HepG2 (cell line): ENCODE measurements around the gene DDX10. TPM values are rescaled to one million over a fixed set of nuclear protein-coding genes. Genes with fewer than 3 reads are reported as not detected.

ENCODE experiments used
- ATAC-seq: fragments of 200-7000 bp; cut with Tn5 transposase; 3 replicates; pipeline ENCODE4 v1.9.1; 2020; ENCODE audit warnings: mild to moderate bottlenecking, moderate library complexity
- BruUV-seq: library from RNA; stranded (reverse); fragments of 400-500 nt; replicated peaks from 2 replicates; lab custom pipeline; 2021; lab: Mats Ljungman, UMichigan
- CTCF ChIA-PET: fragments of 300-600 bp; formaldehyde crosslinking; extraction: SDS; loops from one replicate; lab custom pipeline; 2021; ENCODE audit warnings: low total read pairs, inconsistent platforms, low intra/inter-chr PET ratio; lab: Yijun Ruan, JAX
- POLR2A ChIA-PET: fragments of 350-600 bp; sonication (Branson Sonifier 250); formaldehyde crosslinking; loops from one replicate; lab custom pipeline; 2020; ENCODE audit warnings: antibody characterized with exemption, inconsistent platforms; lab: Yijun Ruan, JAX
- DNase-seq: peaks from one replicate; pipeline ENCODE4 v3.0.0-alpha.2; 2015; ENCODE audit warnings: low spot score
- FAIRE-seq: peaks from 3 replicates; lab custom pipeline; 2011; peaks lifted over from hg19 to GRCh38; lab: Jason Lieb, UNC
- H2AFZ ChIP-seq: one replicate; pipeline ENCODE4 v1.6.1; 2011; ENCODE audit warnings: low read length, inconsistent platforms
- H3K27ac ChIP-seq: fragments of 300-600 bp; 3 replicates; pipeline ENCODE4 v1.8.0; 2011; ENCODE audit warnings: mixed run types, mild to moderate bottlenecking, mixed read lengths, low read length, inconsistent platforms; ENCODE audit not compliant: insufficient read depth; ENCODE audit errors: extremely low read length
- H3K27me3 ChIP-seq, 2 experiments: fragments of 200-600 bp in 1 of 2; 2 replicates in 1 of 2; 3 replicates in 1 of 2; pipeline versions ENCODE4 v1.6.0 to v1.8.0; 2011; ENCODE audit warnings: low read length in 2 of 2, mild to moderate bottlenecking in 2 of 2, moderate library complexity in 2 of 2, inconsistent platforms in 1 of 2; ENCODE audit not compliant: insufficient read depth in 2 of 2, control insufficient read depth in 1 of 2
- H3K36me3 ChIP-seq, 2 experiments: fragments of 200-600 bp in 1 of 2; replicated peaks in 1 of 2; 2 replicates in 1 of 2; 3 replicates in 1 of 2; pipeline versions ENCODE4 v1.5.1 to v1.8.0; 2011; ENCODE audit warnings: low read length in 2 of 2, inconsistent platforms in 1 of 2; ENCODE audit not compliant: insufficient read depth in 2 of 2, control insufficient read depth in 1 of 2
- H3K4me1 ChIP-seq: 2 replicates; pipeline ENCODE4 v1.5.1; 2012; ENCODE audit warnings: low read length, inconsistent platforms; ENCODE audit not compliant: insufficient read depth
- H3K4me2 ChIP-seq: 2 replicates; pipeline ENCODE4 v1.6.0; 2011; ENCODE audit warnings: low read depth, low read length, inconsistent platforms
- H3K4me3 ChIP-seq, 3 experiments: fragments of 200-600 bp in 1 of 3; sonication (generic), shearing (Covaris generic) in 1 of 3; replicated peaks in 1 of 3; 2 replicates each; pipeline ENCODE4 v1.5.1; 2011 to 2016; ENCODE audit warnings: low read length in 3 of 3, inconsistent platforms in 2 of 3, low read depth in 2 of 3, mild to moderate bottlenecking in 2 of 3, control low read depth in 1 of 3, mixed read lengths in 1 of 3; ENCODE audit not compliant: insufficient read depth in 1 of 3
- H3K79me2 ChIP-seq: one replicate; pipeline ENCODE4 v1.6.1; 2011; ENCODE audit warnings: low read length, inconsistent platforms; ENCODE audit not compliant: insufficient read depth
- H3K9ac ChIP-seq: 2 replicates; pipeline ENCODE4 v1.6.0; 2011; ENCODE audit warnings: mild to moderate bottlenecking, low read depth, low read length, inconsistent platforms; ENCODE audit not compliant: insufficient read depth
- H3K9me3 ChIP-seq: 2 replicates; pipeline ENCODE4 v1.5.1; 2012; ENCODE audit warnings: mild to moderate bottlenecking, low read length
- H4K20me1 ChIP-seq: 2 replicates; pipeline ENCODE4 v1.6.0; 2011; ENCODE audit warnings: inconsistent platforms, mild to moderate bottlenecking, low read length, moderate library complexity; ENCODE audit not compliant: insufficient read depth
- ELF4 ChIP-seq: sonication (generic); formaldehyde crosslinking; IDR thresholded peaks from 2 replicates; pipeline ENCODE4 v1.5.0; 2020; ENCODE audit warnings: missing genetic modification reagents, mild to moderate bottlenecking, moderate library complexity, borderline replicate concordance
- FOXP1 ChIP-seq, 2 experiments: fragments of 450-650 bp in 1 of 2; IDR thresholded peaks; 2 replicates each; pipeline ENCODE4 v1.6.1; 2017 to 2018; ENCODE audit warnings: antibody characterized with exemption in 1 of 2
- GTF2F1 ChIP-seq: fragments of 150-350 bp; IDR thresholded peaks from 2 replicates; pipeline ENCODE4 v1.6.1; 2014; ENCODE audit warnings: low read length
- HNRNPK ChIP-seq: fragments of 200-400 bp; formaldehyde crosslinking; IDR thresholded peaks from 2 replicates; pipeline ENCODE4 v1.6.1; 2018; ENCODE audit warnings: low read length, low read depth, moderate library complexity, mild to moderate bottlenecking; ENCODE audit not compliant: poor library complexity, severe bottlenecking
- HOXD1 ChIP-seq: sonication (generic); formaldehyde crosslinking; IDR thresholded peaks from 2 replicates; pipeline ENCODE4 v1.5.0; 2020; ENCODE audit warnings: missing genetic modification reagents
- KLF11 ChIP-seq: IDR thresholded peaks from 2 replicates; pipeline ENCODE4 v1.6.1; 2016; ENCODE audit warnings: missing compliant biosample characterization
- RFX5 ChIP-seq: IDR thresholded peaks from 2 replicates; pipeline ENCODE4 v1.6.1; 2011; ENCODE audit warnings: low read depth, low read length, improper control_type of control experiment
- ZFAT ChIP-seq: sonication (generic); formaldehyde crosslinking; conservative IDR thresholded peaks from 2 replicates; pipeline ENCODE4 v1.8.1; 2023; ENCODE audit warnings: missing genetic modification reagents, inconsistent platforms
- ZNF30 ChIP-seq: sonication (generic); formaldehyde crosslinking; IDR thresholded peaks from 2 replicates; pipeline ENCODE4 v1.5.0; 2020; ENCODE audit warnings: mild to moderate bottlenecking, missing genetic modification reagents
- ZNF367 ChIP-seq: sonication (generic); formaldehyde crosslinking; IDR thresholded peaks from 2 replicates; pipeline ENCODE4 v1.4.0; 2020; ENCODE audit warnings: missing genetic modification reagents, borderline replicate concordance
- ZNF550 ChIP-seq: sonication (generic); formaldehyde crosslinking; IDR thresholded peaks from 2 replicates; pipeline ENCODE4 v1.4.0; 2020; ENCODE audit warnings: mild to moderate bottlenecking, missing genetic modification reagents, borderline replicate concordance
- WGBS: methylation state at CpG from one replicate; pipeline ENCODE4 v1.1.6; 2017; ENCODE audit warnings: low lambda C conversion rate; 5-methylcytosine and 5-hydroxymethylcytosine counted together
- in situ Hi-C: cut with HindIII; loops from 2 replicates; pipeline ENCODE4 v1.10.0; 2017; ENCODE audit warnings: low pct_unique_long_range_greater_than_20kb; ENCODE audit not compliant: extremely low pct_ligation_motif_present
- intact Hi-C: fragments of 100-400 bp; cut with micrococcal nuclease; formaldehyde crosslinking; loops from one replicate; pipeline ENCODE4 v1.10.0; 2022; ENCODE audit not compliant: unreplicated experiment
- polyA plus RNA-seq, 8 experiments: library from polyadenylated mRNA; depleted of rRNA in 3 of 8; stranded (reverse) in 7 of 8; unstranded in 1 of 8; fragments of >200 nt; fragmentation: Illumina TruSeq in 4 of 8; extraction: Trizol in 4 of 8; gene quantifications; 2 replicates each; pipeline versions ENCODE4 v1.2.1 to v1.2.3, GENCODE V29; 2011 to 2016; ENCODE audit warnings: low read depth in 4 of 8, missing spikeins in 1 of 8, mixed read lengths in 1 of 8; ENCODE audit not compliant: insufficient read depth in 1 of 8
- total RNA-seq, 5 experiments: library from RNA; depleted of rRNA; stranded (reverse); fragments of >200 nt; fragmentation: Illumina TruSeq; extraction: Trizol; gene quantifications; 2 replicates each; pipeline ENCODE4 v1.2.3, GENCODE V29; 2016; ENCODE audit warnings: low read depth in 1 of 5
- TF ChIP-seq, protein P1 (sequence below): sonication (generic); formaldehyde crosslinking; IDR thresholded peaks from 2 replicates; pipeline ENCODE4 v1.9.0; 2021; ENCODE audit warnings: missing genetic modification reagents, mild to moderate bottlenecking, borderline replicate concordance
- TF ChIP-seq, protein P2 (sequence below): sonication (generic); formaldehyde crosslinking; IDR thresholded peaks from 2 replicates; pipeline ENCODE4 v1.5.1; 2020; ENCODE audit warnings: missing genetic modification reagents, mild to moderate bottlenecking, borderline replicate concordance
- TF ChIP-seq, protein P3 (sequence below): IDR thresholded peaks from 2 replicates; pipeline ENCODE4 v1.6.1; 2016; ENCODE audit warnings: low read depth, borderline replicate concordance

DDX10 gene
- total and polyA plus RNA-seq, 2 of the 13 experiments (the other 11 are each of a cell fraction or from before 2014, with no cell fraction given), result 17.0 to 32.0 TPM

DNA sequence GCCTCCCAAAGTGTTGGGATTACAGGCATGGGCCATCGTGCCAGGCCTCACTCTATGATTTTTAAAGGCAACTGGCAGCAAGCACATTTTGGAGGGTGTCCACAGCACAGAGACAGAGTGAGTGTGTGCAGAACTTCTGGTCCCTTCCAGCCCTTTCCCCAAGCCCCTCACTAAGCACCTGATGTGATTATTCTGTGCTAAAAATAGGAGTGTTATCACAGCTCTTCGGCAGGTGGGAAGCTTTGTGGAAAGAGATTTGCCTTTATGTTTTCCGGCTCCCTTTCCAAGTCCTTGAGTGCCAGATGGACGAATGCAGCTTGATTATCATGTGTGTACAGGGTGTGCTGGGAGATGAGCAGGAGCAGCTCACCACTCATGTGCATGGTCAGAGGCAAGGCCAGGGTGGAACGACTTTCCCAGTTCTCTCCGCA, 310.8 kb downstream of the DDX10 start:
- Histone ChIP-seq H2AFZ (no peak overlapping the region), H3K36me3 (no peaks in the 10 kb centered on the region), H3K4me1 (no peaks in the 10 kb centered on the region), H3K79me2 (no peaks in the 10 kb centered on the region), H4K20me1 (no peaks in the 10 kb centered on the region), H3K9me3 (no peaks in the 10 kb centered on the region), H3K27ac (no peak overlapping the region), H3K4me3 (no peak overlapping the region), H3K27me3 (0 out of 5 replicates have a peak, but pooled peaks cover 0 to 10% of the 10 kb centered on the region in 2 experiments), H3K9ac (no peak overlapping the region), H3K4me2 (no peak overlapping the region)
- BruUV-seq, result no TSS peak
- intact Hi-C loops (no loop called here), in situ Hi-C loops (no loop called here)
- FAIRE-seq (no peak), DNase-seq (no peak), ATAC-seq (no peak)
- ChIA-PET POLR2A (no interaction called here), CTCF (no interaction called here)
- TF ChIP-seq HNRNPK (no peak), ZNF30 (CRISPR knock-in tag) (no peak), ZFAT (no peak), RFX5 (no peak)
- TF ChIP-seq, protein P1, sequence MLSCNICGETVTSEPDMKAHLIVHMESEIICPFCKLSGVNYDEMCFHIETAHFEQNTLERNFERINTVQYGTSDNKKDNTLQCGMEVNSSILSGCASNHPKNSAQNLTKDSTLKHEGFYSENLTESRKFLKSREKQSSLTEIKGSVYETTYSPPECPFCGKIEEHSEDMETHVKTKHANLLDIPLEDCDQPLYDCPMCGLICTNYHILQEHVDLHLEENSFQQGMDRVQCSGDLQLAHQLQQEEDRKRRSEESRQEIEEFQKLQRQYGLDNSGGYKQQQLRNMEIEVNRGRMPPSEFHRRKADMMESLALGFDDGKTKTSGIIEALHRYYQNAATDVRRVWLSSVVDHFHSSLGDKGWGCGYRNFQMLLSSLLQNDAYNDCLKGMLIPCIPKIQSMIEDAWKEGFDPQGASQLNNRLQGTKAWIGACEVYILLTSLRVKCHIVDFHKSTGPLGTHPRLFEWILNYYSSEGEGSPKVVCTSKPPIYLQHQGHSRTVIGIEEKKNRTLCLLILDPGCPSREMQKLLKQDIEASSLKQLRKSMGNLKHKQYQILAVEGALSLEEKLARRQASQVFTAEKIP (CRISPR knock-in tag), result no peak
- 39% methylated on average over 6 of the region's 6 CpGs for WGBS

DNA sequence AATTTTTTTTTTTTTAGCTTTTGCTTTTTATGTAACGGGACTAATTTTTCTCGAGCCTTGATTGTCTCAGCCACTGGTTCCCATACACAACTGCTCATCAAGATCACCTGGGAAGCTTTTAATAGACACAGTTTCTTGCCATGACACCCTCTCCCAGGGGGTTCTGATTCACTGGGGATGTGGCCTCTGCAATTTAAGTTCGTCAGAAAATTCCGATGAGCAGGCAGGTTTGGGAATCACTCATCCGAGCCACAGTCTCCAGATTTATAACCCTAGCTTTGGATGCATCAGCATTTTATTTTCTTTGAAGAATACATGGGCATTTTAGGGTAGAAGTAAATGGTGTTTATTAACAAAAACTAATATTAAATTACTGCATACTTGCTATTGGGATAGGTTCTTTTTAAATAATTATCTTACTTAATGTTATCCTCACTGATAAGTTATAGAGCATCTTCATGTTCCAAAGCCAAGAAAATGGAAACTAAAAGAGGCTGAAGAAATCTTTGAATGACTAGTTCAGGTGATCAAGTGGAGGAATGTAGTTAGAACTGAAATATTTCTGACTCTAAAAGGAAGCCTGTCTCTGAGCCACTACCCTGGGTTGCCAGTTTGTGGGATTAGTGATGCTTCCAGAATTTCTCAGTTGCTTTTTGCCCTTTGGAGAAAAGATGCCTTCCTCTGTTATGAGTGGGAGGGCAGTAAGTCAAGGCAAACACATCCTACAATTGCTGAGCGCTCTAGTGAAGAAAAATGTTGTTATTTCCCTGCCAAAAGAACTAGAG, 319.0 kb downstream of the DDX10 start:
- 9% methylated on average over 6 of the region's 6 CpGs for WGBS
- Histone ChIP-seq H3K27me3 (no peaks in the 10 kb centered on the region), H3K4me1 (no peaks in the 10 kb centered on the region), H4K20me1 (no peaks in the 10 kb centered on the region), H3K79me2 (no peaks in the 10 kb centered on the region), H3K9me3 (no peaks in the 10 kb centered on the region), H3K36me3 (no peaks in the 10 kb centered on the region), H2AFZ (no peak overlapping the region), H3K27ac (no peak overlapping the region), H3K4me2 (no peak overlapping the region), H3K4me3 (no peak overlapping the region), H3K9ac (no peak overlapping the region)
- POLR2A ChIA-PET, result no interaction called here
- ATAC-seq (no peak), FAIRE-seq (no peak), DNase-seq (no peak)
- intact Hi-C loops (no loop called here), in situ Hi-C loops (no loop called here)
- CTCF ChIA-PET, result no interaction called here
- TF ChIP-seq KLF11 (CRISPR knock-in tag) (no peak), GTF2F1 (no peak), FOXP1 (IDR thresholded peaks at IDR 0.05) (no peak), FOXP1 (CRISPR knock-in tag; IDR thresholded peaks at IDR 0.05) (no peak), HOXD1 (CRISPR knock-in tag) (no peak), ZNF550 (CRISPR knock-in tag) (no peak), ZNF367 (CRISPR knock-in tag) (no peak), ELF4 (CRISPR knock-in tag) (no peak)
- TF ChIP-seq, protein P2, sequence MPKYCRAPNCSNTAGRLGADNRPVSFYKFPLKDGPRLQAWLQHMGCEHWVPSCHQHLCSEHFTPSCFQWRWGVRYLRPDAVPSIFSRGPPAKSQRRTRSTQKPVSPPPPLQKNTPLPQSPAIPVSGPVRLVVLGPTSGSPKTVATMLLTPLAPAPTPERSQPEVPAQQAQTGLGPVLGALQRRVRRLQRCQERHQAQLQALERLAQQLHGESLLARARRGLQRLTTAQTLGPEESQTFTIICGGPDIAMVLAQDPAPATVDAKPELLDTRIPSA, result no peak
- TF ChIP-seq, protein P3, sequence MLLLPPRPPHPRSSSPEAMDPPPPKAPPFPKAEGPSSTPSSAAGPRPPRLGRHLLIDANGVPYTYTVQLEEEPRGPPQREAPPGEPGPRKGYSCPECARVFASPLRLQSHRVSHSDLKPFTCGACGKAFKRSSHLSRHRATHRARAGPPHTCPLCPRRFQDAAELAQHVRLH (CRISPR knock-in tag), result no peak
- BruUV-seq, result no TSS peak
